HK-2 (cell line): ENCODE data around the gene EFCAB12.
"Not testable (repeated sequence)": the region's sequence is repeated elsewhere in the genome, so short reads cannot be mapped to it uniquely, and the experiment has no call there.

Source experiments
- DNase-seq: peaks from one replicate; pipeline ENCODE4 v3.0.0-alpha.2; 2018; ENCODE audit not compliant: unreplicated experiment

EFCAB12 gene

DNA sequence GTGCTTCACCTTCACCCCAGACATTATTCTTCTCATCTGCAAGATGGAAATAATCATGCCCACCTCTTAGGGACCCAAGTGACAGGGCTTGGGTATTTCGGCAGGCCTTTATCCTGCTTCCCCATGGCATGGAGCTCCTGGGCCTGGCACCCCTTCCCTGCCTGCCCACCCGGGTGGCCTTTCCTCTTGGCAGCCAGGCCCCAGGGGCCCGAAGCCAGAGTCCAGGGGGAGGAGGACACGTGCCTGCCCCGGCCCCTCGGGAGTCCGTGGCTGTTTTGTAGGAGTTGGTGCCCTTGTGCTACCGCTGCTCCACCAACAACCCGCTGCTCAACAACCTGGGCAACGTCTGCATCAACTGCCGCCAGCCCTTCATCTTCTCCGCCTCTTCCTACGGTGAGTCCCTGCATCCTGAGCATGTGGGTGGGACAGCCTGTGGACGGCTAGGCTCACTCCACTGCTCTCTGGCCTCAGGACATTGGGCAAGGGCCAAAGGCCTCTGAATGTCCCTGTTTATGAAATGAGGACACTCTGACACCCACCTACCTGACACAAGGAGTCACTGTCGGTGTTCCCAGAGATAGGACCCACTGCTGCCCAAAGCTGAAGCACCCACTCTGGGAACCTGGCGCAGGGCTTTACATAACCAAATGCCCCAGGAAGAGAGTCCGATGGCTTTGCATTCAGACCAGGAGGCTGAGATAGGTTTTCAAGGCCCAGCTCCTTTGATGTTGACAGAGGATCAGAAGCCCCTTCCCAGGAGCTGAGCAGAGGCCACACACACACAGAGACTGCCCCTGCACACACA, 34.5 kb downstream of the EFCAB12 start:
- DNase-seq: not testable (repeated sequence)

DNA sequence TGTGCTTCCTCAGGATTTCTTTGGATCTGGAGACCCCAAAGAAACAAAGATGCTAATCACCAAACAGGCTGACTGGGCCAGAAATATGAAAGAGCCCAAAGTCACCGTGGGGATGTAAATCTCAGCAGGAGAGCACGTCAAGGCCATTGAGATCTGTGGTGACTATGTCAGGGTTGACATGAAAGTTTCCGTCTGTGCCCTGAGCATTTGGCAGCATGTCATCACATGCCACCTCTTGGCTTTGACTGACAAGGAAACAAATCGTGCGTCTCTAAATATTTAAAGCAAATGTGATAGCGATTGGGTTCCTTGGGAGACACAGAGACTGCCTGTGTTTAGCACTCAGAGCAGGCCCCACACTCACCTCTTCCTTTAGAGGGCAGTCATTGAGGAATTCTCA, 35.2 kb downstream of the EFCAB12 start:
- DNase-seq: no peak

DNA sequence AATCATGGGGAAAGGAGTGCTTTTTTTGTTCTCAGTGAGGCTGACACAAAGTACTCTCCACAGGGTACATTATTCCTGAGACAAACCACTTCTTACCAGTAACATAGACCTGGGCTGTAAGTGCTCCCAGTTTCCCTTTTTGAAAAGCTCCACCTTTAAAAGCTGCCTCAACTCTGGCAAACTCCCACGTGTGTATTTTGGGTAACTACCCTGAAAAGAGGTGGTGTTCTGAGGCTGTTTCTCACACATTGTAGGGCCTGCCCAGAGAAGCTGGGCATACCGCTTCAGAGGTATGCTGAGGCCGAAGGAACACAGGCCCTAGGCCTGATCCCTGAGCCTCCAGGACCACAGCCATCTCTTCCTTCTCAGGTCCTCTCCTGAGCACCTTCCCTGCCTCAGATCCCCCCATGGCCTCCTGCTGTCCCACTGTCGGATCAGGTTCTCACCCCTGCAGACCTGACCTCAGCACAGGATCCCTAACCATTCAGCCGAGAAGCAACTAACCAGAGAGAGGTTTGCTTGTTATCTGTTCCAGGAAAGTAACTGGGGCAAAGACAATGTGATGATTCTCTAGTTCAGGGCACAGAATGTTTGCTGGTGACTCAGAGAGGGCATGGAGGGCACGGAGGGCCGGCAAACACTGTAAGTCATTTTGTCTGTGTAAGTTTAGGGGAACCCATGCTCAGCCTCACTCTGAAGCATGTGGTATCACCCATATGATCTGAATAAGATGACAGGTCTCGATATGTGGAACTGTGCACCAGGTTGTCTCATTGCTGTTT, 36.1 kb downstream of the EFCAB12 start:
- DNase-seq: not testable (repeated sequence)

DNA sequence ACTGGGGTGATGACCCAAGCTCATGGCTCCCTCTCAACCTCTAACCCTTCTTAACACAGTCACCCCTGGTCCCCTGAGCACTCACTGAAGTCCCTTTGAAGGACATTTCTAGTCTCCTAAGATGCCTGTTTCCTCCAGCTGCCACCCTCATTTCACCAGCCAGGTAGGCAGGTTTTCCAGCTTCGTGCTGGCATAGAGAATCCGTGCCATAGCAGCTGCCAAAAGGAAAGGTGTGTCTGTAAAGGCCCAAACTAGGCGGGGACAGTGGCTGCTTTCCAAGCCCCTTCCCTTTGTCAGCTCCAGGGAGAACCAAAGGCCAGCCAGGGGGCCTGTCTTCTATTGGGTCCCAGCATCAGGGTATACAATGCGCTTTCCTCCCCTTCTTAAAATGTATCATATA, 36.9 kb downstream of the EFCAB12 start:
- not testable (repeated sequence) for DNase-seq

DNA sequence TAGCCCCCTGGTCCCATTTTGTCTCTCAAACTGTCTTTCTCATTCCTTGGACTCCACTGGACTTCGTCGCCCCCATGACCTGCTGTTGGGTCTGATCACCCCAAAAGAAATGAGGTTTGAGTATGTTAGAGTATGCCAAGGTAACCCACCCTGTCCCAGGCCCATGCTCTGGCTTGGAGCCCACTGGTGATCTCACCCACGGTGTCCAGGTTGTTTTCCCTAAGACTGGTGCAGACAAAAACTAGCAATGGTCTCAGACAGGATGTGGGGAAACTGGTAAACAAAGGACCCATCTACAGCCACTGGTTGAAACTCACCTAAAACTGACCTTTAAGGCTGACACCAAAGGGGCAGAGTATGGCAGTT, 38.9 kb downstream of the EFCAB12 start:
- no peak for DNase-seq

DNA sequence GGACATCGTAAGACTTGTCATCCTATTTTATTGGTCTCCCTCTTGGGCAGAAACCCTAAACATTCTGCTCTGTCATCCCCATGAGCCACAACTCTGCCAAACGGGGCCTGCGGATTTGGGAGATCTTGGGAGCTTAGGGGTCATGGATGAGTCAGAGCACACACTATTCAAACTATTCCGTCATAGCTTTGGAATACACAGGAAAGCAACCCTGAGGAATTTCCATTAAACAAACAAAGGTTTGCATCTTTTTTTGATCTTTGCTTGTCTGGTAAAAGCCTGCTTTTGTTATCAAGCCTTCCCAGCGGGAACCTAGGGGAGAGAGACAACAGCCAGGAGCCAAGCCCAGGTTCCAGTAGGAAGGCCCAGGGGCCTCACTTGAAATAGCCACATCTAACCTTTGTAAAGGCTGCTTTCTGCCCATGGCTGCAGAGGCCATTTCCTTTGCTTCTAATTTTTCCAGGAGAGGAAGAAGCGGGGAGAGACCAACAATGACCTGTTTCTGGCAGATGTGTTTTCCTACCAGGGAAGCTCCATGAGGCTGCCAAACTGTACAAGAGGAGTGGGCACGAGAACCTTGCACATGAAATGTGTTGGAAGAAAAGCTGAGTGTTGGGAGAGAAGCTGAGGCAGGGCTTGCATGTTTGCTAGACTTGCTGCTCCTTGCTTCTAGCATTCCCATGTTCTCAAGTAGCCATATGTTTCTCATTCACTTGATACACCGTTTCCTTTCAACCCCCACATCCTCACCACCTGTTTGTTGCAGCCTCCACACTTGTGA, 39.5 kb downstream of the EFCAB12 start:
- DNase-seq: not testable (repeated sequence)

GRCh38 chr3:129387487-129387886, 40.9 kb downstream of the EFCAB12 start:
- no peak for DNase-seq

GRCh38 chr3:129386984-129387383, 41.5 kb downstream of the EFCAB12 start:
- DNase-seq: no peak

DNA sequence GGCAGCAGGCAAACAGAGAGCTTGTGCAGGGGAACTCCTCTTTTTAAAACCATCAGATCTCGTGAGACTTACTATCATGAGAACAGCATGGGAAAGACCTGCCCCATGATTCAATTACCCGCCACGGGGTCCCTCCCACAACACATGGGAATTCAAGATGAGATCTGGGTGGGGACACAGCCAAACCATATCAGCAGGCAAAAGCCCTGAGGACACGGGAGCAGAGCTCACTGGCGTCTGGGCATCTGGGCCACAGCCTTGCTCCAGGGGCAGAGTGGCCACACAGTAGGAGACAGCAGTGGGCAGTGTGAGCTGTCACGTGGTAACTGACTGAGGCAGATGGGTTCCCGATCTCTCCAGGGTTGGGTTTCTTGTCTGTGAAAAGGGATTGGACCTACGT, 42.9 kb downstream of the EFCAB12 start:
- DNase-seq: not testable (repeated sequence)

- no peak for DNase-seq
Observed at GRCh38 chr3:129384594-129385323, 43.7 kb downstream of the EFCAB12 start.

GRCh38 chr3:129384103-129384502, 44.3 kb downstream of the EFCAB12 start:
- DNase-seq: not testable (repeated sequence)

DNA sequence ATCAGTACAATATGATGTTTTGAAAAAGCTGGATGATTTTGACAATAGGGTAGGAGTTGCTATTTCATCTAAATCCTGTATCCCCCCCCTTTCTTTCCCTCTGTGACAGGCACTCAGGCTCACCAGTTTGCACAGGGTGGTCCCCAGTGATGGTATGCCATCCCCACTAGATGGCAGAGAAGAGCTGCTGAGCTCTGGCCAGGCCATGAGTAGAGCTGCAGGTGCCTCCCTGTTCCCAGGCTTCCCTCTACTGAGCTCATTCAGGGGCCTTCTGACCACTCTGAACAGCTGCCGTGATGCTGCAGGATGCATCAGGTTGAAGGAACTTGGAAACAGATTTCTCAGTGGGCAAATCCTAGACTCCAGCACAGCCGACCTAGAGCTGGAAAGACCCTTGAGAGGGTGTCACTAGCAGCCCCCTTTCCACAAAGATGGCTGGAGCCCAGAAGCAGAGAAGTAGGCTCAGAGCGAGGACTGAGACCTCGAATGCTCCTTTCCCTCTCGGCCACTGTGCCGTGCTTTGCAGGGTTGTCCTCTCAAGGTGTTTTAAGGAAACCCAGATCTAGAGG, 45.1 kb downstream of the EFCAB12 start:
- peak; percentile 65 for DNase-seq

- no peak for DNase-seq
Observed at GRCh38 chr3:129382366-129382765, 46.1 kb downstream of the EFCAB12 start.

GRCh38 chr3:129379582-129380358, 48.7 kb downstream of the EFCAB12 start:
- DNase-seq: no peak

DNA sequence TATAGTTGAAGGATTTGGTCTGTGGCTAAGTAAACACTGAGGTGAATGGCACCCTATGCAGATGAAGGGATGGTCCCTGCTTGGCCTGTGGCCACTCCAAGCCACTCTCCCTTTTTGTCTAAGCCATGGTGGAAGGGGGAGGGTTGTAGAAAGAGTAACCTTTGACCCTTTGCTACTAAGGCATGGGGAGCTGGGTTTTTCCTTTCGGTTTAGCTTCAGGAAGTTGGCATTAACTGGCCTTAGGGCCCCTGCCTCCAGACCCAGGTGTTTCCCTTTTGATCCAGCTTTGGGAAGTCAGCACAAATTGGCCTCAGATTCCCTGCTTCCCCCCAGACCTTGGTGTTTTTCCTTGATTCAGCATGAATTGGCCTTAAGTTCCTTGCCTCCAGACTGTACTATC, 49.5 kb downstream of the EFCAB12 start:
- DNase-seq: no peak

- no peak for DNase-seq
Observed at GRCh38 chr3:129377615-129378014, 50.8 kb downstream of the EFCAB12 start.

DNA sequence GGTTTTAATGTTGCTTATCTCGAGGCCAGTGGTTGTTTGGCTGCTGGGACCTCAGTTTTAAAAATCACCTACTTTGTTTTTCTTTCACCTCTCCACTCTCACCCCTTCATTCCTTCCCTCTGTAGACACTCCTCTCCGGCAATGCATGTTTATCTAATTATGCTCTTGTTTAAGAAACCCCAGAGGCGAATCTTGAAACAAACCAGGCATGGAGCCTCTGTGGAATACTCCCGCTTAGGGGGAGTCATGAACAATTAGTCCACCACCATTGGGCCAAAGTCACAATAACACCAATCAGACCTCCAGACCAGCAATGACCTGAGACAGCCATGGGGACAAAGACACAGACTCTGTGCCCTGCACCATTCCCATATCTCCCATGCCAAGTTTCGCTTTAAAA, 53.3 kb downstream of the EFCAB12 start:
- no peak for DNase-seq

DNA sequence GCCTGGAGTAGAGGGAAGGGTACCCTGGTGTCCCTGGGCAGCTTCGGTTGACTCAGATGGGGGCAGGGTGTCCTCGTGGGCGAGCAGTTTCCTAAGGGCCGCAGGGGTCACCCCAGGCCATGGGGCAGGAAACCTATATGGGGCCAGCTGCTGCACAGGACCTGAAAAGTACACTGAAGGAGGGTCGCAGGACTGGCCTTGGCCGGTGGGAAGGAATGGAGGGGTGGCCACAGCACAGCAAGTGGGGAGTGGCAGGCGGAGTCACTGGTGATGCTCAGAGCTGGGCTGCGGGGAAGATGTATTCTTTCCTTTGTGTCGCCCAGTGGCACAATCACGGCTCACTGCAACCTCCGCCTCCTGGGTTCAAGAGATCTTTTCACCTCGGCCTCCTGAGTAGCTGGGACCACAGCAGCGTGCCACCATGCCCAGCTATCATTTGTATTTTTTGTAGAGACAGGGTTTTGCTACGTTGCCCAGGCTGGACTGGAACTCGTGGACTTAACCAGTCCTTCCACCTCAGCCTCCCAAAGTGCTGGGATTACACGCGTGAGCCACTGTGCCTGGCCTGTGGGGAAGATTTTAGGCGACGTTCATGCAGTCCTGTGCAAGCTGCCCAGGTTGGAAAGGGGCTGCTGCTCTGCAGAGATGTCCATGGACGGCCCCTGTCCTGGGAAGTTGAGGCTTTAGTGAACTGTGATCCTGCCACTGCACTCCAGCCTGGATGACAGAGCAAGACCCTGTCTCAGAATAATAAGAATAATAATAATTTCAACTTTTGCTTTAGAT, 57.2 kb downstream of the EFCAB12 start:
- DNase-seq: no peak

- no peak for DNase-seq
Observed at GRCh38 chr3:129370248-129370964, 58.0 kb downstream of the EFCAB12 start.
